Activated CD8-positive, alpha-beta memory T cell treated with anti-CD3 and anti-CD28 coated beads for 24 hours (primary cell): ENCODE measurements around the gene OSBPL3.

Experiments used
- DNase-seq: peaks from one replicate; pipeline ENCODE4 v3.0.0-alpha.2; 2020

The OSBPL3 gene

GRCh38 chr7:24952464-24952863 is 27.5 kb downstream of the OSBPL3 start:
- DNase-seq, result no peak

GRCh38 chr7:24951441-24951980 is 28.5 kb downstream of the OSBPL3 start:
- DNase-seq, result no peak

- DNase-seq, result no peak
Observed at GRCh38 chr7:24949884-24950283, 30.1 kb downstream of the OSBPL3 start.

GRCh38 chr7:24948739-24949138 is 31.2 kb downstream of the OSBPL3 start:
- no peak for DNase-seq

- no peak for DNase-seq
Observed at GRCh38 chr7:24946467-24946866, 33.5 kb downstream of the OSBPL3 start.

GRCh38 chr7:24945899-24946298 is 34.1 kb downstream of the OSBPL3 start:
- no peak for DNase-seq

- DNase-seq, result no peak
Observed at GRCh38 chr7:24943096-24943948, 36.7 kb downstream of the OSBPL3 start.

- DNase-seq, result no peak
Observed at GRCh38 chr7:24942226-24942625, 37.8 kb downstream of the OSBPL3 start.

GRCh38 chr7:24939416-24939815 is 40.6 kb downstream of the OSBPL3 start:
- DNase-seq, result no peak

GRCh38 chr7:24936121-24936824 is 43.7 kb downstream of the OSBPL3 start:
- DNase-seq, result no peak

- no peak for DNase-seq
Observed at GRCh38 chr7:24933298-24933697, 46.7 kb downstream of the OSBPL3 start.

- DNase-seq, result no peak
Observed at GRCh38 chr7:24932815-24933214, 47.2 kb downstream of the OSBPL3 start.

- DNase-seq, result no peak
Observed at GRCh38 chr7:24932389-24932788, 47.6 kb downstream of the OSBPL3 start.

GRCh38 chr7:24931844-24932243 is 48.1 kb downstream of the OSBPL3 start:
- no peak for DNase-seq

- no peak for DNase-seq
Observed at GRCh38 chr7:24930856-24931255, 49.1 kb downstream of the OSBPL3 start.

GRCh38 chr7:24926623-24927524 is 53.1 kb downstream of the OSBPL3 start:
- no peak for DNase-seq

- no peak for DNase-seq
Observed at GRCh38 chr7:24924375-24924774, 55.6 kb downstream of the OSBPL3 start.

- DNase-seq, result no peak
Observed at GRCh38 chr7:24923172-24923865, 56.7 kb downstream of the OSBPL3 start.

GRCh38 chr7:24922099-24922773 is 57.7 kb downstream of the OSBPL3 start:
- DNase-seq, result no peak

- no peak for DNase-seq
Observed at GRCh38 chr7:24921362-24921679, 58.7 kb downstream of the OSBPL3 start.

- no peak for DNase-seq
Observed at GRCh38 chr7:24920451-24921361, 59.3 kb downstream of the OSBPL3 start.
